IPS-18a (cell line): ENCODE measurements around the gene LGALS3BP.

Experiments
- H3K27ac ChIP-seq: one replicate; pipeline ENCODE4 v1.5.1; 2013; ENCODE audit warnings: low read length
- H3K27me3 ChIP-seq: one replicate; pipeline ENCODE4 v1.6.1; 2013; ENCODE audit warnings: mild to moderate bottlenecking, low read length; ENCODE audit not compliant: control insufficient read depth, insufficient read depth
- H3K36me3 ChIP-seq: one replicate; pipeline ENCODE4 v1.6.1; 2013; ENCODE audit warnings: low read depth, low read length; ENCODE audit not compliant: control insufficient read depth
- H3K4me1 ChIP-seq: one replicate; pipeline ENCODE4 v1.6.1; 2013; ENCODE audit warnings: low read depth, low read length; ENCODE audit not compliant: control insufficient read depth
- H3K4me3 ChIP-seq: one replicate; pipeline ENCODE4 v1.5.1; 2013; ENCODE audit warnings: low read length
- H3K9ac ChIP-seq: one replicate; pipeline ENCODE4 v1.6.1; 2013; ENCODE audit warnings: mild to moderate bottlenecking, low read length, moderate library complexity
- H3K9me3 ChIP-seq: one replicate; pipeline ENCODE4 v1.6.1; 2013; ENCODE audit warnings: low read depth, low read length; ENCODE audit not compliant: control insufficient read depth

The LGALS3BP gene

DNA sequence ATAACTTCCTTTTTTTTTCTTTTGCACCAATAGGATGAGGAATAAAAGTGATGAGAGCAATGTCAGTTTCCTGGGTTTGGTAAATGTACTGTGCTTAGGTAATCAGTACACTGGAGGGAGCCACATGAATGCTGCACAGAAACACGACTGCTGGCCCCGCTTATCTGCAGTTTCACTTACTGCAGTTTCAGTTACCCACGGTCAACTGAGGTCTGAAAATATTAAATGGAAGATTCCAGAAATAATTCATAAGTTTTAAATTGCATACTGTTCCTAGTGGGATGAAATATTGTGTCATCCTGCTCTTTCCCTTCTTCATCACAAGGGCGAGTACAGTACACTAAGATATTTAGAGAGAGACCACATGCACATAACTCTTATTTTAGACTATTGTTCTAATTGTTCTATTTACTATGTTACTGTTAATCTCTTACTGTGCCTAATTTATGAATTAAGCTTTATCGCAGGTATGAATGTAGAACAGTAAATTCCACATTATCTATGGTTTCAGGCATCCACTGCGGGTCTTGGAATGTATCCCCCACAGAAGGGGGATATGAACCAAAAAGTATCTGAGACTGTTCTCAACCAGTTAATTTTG is 6.4 kb upstream of the LGALS3BP start:
- Histone ChIP-seq H3K4me1 (peaks cover 10% of the 10 kb centered on the region), H3K27me3 (no peaks in the 10 kb centered on the region), H3K9ac (no peak overlapping the region), H3K27ac (no peak overlapping the region), H3K4me3 (no peak overlapping the region), H3K9me3 (no peaks in the 10 kb centered on the region), H3K36me3 (peaks cover 1% of the 10 kb centered on the region)

DNA sequence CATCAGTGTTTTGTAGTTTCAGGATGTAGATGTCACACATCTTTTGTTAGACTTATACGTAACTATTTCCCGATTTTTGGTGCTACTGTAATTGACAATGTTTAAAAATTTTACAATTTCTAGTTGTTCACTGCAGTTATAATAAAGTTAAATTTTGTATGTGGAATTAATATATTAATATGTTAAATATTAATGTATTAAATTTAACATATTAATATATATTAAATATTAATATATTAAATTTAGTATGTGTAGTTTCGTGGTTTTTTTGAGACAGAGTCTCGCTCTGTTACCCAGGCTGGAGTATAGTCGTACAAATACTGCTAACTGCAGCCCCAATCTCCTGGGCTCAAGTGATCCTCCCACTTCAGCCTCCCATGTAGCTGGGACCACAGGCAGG is 5.7 kb upstream of the LGALS3BP start:
- H3K9me3 ChIP-seq = no peaks in the 10 kb centered on the region
- no peaks in the 10 kb centered on the region for H3K27me3 ChIP-seq
- no peak overlapping the region for H3K9ac ChIP-seq
- peaks cover 10% of the 10 kb centered on the region for H3K4me1 ChIP-seq
- H3K36me3 ChIP-seq = no peaks in the 10 kb centered on the region
- H3K4me3 ChIP-seq = no peak overlapping the region
- H3K27ac ChIP-seq = no peak overlapping the region

DNA sequence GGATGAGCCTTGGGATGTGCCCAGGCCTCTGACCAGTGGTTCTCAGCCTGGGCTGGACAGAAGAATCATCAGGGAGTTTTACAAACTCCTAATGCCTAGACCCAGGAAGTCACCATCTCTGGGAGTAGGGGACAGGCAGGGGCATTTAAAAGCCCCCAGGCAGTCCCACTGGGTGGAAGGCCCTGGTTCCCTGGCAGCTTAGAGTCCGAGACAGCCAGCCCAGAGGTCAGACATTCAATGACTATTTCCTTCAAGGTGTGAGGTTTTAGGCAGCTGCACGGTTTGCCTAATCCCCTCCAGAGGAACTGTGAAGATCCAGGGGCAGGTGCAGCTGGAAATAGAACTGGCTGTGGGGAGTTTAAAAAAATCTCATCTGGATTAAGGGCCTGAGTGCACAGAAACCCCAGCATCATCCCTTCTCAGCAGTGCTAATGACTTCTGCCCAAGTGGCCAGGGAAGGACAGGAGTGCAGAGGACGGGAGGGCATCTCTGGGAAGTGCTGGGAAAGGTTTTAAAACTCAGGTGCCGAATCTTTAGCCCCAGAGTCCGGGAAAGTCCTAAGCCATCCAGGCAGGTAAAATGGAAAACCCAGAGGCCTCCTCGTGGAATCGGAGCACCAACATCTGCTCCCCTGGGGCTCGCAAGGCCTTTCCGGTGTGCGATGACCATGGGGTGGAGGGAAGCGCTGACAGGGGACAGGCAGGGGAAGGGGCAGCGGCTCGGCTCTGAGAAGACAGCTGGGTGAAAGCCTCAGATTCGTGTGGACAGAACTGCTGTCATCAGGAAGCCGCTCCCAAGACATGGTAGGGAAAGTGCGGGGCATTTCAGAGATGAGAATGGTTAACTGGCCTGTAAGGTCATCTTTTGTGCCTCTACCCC is 1.5 kb upstream of the LGALS3BP start:
- Histone ChIP-seq H3K27ac (no peak overlapping the region), H3K4me1 (peaks cover 9% of the 10 kb centered on the region), H3K9ac (no peak overlapping the region), H3K36me3 (no peaks in the 10 kb centered on the region), H3K27me3 (no peaks in the 10 kb centered on the region), H3K4me3 (no peak overlapping the region), H3K9me3 (no peaks in the 10 kb centered on the region)

DNA sequence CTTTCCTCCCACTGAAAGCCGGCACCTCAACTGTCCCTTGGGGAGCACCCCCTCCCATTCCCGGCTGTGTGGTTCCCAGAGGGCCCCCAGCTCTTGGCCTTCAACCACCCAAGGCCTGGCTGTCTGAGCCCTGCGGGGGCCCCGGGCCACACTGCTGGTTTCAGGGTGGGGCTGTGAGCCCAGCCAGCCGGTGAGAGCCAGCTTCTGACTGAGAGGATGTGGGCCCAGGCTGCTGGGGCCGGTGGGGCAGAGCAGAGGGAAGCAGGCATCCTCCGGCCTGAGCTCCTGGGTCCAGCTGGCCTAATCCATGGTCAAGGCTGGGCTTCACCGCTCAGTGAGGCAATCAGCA is 875 bp upstream of the LGALS3BP start:
- Histone ChIP-seq H3K4me1 (peaks cover 8% of the 10 kb centered on the region), H3K9me3 (no peaks in the 10 kb centered on the region), H3K36me3 (no peaks in the 10 kb centered on the region), H3K27ac (no peak overlapping the region), H3K27me3 (no peaks in the 10 kb centered on the region), H3K9ac (no peak overlapping the region), H3K4me3 (no peak overlapping the region)

DNA sequence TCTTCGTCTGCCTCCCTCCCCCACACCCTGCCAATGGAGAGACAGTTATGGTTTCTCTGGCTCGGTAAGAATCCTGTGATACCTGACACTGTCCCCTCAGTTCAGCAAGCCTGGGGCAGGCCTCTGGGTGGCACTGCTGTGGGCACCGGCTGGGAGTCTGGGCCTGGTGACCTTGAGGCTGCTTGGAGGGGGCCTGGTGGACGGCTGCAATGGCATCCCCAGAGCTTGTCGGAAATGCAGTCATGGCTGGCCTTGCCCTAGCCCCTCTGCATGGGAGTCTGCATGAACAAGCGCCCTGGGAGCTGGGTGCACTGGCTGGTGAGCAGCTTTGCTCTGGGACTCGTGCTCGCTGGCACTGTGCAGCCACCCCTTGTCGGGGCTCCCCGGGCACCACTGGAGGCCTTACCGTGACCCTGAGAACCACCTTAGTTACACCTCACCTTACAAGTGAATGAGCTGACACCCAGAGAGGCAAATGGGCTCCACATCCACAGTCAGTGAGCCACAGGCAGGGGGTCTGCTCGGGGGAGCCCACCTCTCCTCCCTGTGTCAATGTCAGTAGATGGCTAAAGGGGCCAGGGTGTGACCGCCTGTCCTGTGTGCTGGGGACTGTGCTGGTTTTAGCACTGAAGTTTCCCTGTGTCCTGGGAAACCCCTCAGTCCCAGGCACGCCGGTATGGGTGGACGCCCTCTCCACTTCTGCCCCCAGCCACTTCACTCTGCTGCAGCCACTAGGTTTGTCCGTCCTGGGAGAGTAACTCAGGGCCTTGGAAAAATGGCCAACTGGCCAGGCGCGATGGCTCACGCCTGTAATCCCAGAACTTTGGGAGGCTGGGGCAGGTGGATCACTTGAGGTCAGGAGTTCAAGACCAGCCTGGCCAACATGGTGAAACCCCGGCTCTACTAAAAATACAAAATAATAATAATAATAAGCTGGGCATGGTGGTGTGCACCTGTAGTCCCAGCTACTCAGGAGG is 1.4 kb downstream of the LGALS3BP start:
- no peak overlapping the region for H3K27ac ChIP-seq
- H3K9ac ChIP-seq = no peak overlapping the region
- no peaks in the 10 kb centered on the region for H3K9me3 ChIP-seq
- H3K4me3 ChIP-seq = no peak overlapping the region
- no peaks in the 10 kb centered on the region for H3K36me3 ChIP-seq
- no peaks in the 10 kb centered on the region for H3K27me3 ChIP-seq
- H3K4me1 ChIP-seq = peaks cover 10% of the 10 kb centered on the region

DNA sequence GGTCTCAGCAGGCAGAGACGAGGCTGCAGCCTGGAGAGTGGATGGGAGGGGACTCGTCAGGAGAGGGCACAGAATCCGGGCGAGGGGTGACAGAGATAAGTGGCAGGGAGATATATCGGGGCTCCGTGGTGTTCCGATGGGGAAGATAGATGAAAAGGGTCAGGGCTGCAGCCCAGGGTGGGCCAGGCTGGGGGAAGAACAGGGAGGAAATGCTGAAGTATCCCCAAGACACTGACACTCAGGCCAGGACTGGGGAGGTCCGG is 2.1 kb downstream of the LGALS3BP start:
- Histone ChIP-seq H3K9ac (no peak overlapping the region), H3K36me3 (no peaks in the 10 kb centered on the region), H3K27me3 (no peaks in the 10 kb centered on the region), H3K27ac (no peak overlapping the region), H3K4me1 (peaks cover 13% of the 10 kb centered on the region), H3K4me3 (no peak overlapping the region), H3K9me3 (no peaks in the 10 kb centered on the region)

DNA sequence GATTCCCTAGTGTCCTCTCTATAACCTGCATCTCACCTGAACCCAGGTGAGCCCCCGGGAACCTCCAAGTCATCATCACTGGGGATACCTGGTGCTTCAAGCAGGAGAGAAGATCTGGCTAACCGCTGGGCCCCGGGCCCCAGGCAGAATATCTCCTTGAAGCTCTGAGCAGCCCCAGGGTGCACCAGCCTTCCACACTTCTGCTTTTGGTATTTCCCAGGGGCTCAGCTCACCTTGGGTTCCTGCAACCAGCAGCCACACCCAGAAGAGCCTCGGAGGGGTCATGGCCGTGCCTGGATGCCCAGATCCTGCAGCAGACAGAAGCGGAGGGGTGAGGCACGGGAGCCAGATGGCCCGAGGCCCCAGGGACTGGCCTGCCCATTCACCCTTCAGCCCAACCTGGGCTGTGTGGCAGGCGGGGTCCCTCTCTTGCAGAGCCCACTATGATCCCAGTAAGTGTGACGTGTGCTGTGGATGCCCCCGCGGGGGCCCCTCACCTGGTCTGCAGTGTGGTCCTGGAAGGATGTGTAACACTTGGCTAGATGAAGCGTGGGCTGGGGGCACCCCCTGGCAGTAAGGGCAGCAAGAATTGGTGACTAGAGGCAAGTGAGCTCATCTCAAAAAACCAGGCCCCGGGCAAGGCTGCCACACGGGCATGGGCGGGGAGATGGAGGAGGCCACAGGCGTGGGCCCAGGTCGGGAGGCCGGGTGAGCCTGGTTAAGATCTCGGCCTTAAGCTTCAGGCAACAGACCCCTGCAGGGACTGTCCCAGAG is 2.6 kb downstream of the LGALS3BP start:
- Histone ChIP-seq H3K27ac (no peak overlapping the region), H3K36me3 (no peaks in the 10 kb centered on the region), H3K9me3 (no peaks in the 10 kb centered on the region), H3K4me1 (peaks cover 13% of the 10 kb centered on the region), H3K9ac (no peak overlapping the region), H3K4me3 (no peak overlapping the region), H3K27me3 (no peaks in the 10 kb centered on the region)

DNA sequence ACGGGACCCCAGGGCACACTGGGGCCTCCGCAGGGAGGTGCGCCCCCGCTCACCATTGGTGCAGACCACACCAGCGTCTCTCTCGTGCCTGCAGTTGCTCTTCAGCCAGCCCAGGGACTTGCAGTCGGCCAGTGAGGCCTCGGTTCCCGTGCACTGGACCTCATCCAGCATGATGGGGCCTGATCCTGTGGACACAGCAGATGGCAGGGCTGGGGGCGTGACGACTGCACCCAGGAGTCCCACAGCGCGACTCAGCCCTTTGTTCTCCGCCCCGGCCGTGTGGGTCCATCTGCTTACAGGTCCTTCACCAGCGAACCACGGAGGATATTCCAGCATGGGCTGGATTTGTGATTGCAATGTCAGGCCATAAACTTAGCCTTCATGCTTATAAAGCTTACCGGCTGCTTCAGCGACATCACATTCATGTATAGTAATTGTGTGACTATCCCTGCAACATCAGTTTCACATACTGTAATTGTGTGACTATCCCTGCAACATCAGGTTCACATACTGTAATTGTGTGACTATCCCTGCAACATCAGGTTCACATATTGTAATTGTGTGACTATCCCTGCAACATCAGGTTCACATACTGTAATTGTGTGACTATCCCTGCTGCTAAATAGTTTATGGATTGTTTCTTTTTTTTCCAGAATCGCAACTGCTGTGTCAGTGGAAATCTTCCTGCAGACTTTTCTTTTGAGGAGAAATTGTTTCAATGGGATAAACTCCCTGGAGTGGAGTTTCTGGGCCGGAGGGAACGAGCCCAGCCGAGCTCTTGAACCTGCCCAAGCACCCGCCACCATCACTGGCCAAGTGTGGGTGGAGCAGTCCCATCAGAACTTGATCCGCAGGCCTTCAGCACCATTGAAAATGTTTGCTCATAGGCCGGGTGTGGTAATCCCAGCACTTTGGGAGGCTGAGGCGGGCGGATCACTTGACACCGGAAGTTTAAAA is 4.8 kb downstream of the LGALS3BP start:
- H3K27me3 ChIP-seq = no peaks in the 10 kb centered on the region
- no peak overlapping the region for H3K9ac ChIP-seq
- H3K36me3 ChIP-seq = no peaks in the 10 kb centered on the region
- peak overlapping the region; percentile 14 for H3K4me3 ChIP-seq
- H3K27ac ChIP-seq = no peak overlapping the region
- no peaks in the 10 kb centered on the region for H3K9me3 ChIP-seq
- peaks cover 8% of the 10 kb centered on the region for H3K4me1 ChIP-seq

DNA sequence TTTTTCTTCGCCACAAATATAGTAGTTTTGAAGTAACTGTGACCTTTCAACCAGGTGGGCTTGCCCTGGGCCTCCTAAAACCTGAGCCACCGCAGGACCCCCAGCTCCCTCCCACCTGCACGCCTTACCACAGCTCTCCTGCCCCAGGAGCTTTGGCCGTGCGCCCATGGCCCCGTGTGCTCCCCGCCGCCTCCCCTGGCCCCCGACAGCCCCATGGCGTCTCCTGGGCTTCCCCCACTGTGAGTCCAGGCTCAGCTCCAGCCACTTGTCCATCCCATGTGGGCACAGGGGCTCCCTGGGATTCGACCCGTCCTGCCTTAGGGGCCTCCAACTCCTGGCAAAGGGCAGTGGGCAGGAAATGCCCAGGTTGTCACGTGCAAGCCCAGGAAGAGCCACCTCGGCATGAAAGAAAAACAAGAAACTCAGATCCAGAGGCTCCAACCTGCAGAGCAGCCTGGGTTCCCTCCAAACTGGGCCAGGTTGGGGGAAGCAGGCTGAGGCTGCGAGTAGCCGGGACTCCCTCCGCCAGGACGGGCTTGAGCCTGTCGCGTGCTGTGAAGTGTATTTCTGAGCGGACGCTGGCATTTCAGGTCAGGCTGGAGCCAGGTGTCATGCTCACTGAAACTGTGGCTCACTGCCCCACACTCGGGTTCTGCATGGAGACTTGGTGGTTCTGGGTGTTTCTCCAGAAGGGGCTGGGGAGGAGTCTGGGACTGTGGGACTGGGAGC is 5.8 kb downstream of the LGALS3BP start:
- H3K9me3 ChIP-seq = no peaks in the 10 kb centered on the region
- no peak overlapping the region for H3K9ac ChIP-seq
- no peak overlapping the region for H3K4me3 ChIP-seq
- H3K36me3 ChIP-seq = no peaks in the 10 kb centered on the region
- no peak overlapping the region for H3K27ac ChIP-seq
- no peaks in the 10 kb centered on the region for H3K27me3 ChIP-seq
- H3K4me1 ChIP-seq = peaks cover 5% of the 10 kb centered on the region

DNA sequence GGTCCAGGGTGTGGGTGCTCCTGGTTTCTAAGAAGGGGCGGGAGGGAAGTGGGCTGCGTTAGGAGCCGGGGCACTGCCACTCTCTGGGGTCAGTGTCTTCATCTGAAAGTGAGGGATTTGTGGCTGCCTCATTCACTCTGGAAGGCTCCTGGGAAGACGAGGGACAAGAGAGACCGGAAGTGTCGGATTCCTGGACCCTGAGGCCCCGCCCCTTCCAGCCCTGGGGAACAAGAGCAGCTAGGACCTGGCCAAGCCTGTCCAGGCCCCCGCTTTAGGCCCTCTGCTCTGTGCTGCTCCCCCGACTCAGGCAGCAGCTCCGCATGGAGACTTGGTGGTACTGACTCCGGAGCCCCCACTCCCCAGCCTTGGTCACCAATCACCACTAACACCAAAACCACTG is 6.5 kb downstream of the LGALS3BP start:
- peaks cover 5% of the 10 kb centered on the region for H3K4me1 ChIP-seq
- no peaks in the 10 kb centered on the region for H3K27me3 ChIP-seq
- H3K9me3 ChIP-seq = no peaks in the 10 kb centered on the region
- H3K4me3 ChIP-seq = no peak overlapping the region
- H3K9ac ChIP-seq = no peak overlapping the region
- H3K36me3 ChIP-seq = no peaks in the 10 kb centered on the region
- no peak overlapping the region for H3K27ac ChIP-seq
